ENCODE measurements around the gene HLA-DMA.

The HLA-DMA gene

DNA sequence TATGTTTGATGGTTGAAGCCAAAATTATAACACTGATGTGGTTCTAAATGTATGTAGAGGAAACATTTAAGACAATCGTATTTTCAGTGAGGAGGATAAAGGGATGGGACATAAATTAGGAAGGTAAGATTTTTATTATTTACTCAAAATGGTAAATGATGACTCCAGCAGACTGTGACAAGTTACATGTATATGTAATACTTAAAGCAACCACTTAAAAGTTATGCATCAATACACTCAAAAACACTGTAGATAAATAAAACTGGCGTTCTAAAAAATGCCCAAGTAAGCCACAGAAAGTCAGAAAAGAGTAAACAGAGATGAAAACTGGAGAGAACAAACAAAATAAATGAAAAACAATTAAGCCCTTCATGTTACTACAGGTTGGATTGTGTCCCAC lies 30.8 kb downstream of the HLA-DMA start:
- no peak for DNase-seq

DNA sequence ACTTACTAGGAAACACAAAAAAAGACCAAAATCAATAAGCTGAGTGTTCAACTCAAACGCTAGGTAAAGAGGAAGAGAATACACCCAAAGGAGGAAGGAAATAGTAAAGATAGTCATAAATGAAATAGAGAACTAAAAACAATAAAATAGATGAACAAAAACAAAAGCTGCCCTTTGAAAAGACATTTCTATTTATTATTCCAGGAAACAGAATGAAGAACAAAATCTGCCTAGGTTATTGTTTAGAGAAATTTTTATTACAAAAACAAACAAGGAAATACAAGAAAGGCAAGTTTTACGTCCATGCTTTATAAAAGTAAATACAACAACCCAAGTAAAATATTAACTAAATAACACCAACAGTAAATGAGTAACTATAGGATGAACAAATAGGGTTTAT lies 32.2 kb downstream of the HLA-DMA start:
- DNase-seq: no peak

DNA sequence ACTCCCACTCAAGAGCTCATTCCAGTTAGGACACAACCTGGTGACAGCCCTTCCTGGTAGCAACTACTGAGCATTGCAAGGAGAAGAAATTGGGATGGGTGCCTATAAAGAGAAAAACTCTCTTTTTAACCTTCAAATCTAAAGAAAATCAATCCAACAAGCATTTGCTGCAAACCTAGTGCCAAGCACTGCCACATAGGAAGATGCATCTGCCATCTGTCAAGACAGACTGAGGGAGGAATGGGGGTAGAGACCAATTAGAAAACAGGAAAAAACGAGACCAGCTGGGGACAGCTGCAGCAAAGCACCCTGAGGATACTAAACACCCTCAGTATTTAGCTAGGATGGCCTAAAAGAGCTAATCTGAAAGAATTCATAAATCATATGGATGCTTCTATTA lies 39.9 kb downstream of the HLA-DMA start:
- no peak for DNase-seq

DNA sequence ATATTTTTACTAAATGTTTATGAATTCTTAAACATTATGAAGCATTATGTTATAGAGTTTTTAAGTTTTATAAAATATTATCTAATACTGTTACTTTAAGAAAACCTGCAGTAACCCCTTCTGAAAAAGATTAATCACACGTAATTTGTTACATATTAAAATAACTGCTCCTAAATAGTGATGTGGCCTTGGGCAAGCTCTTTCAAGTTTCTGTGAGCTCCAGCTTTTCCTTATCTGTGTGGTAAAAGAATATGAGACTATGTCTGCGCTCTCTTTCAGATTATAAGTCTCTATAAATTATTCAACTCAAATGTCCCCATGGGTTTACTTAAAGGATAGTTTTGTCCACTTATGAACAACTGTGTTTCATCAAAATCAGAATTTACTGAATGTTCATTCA lies 44.0 kb downstream of the HLA-DMA start:
- DNase-seq: no peak

DNA sequence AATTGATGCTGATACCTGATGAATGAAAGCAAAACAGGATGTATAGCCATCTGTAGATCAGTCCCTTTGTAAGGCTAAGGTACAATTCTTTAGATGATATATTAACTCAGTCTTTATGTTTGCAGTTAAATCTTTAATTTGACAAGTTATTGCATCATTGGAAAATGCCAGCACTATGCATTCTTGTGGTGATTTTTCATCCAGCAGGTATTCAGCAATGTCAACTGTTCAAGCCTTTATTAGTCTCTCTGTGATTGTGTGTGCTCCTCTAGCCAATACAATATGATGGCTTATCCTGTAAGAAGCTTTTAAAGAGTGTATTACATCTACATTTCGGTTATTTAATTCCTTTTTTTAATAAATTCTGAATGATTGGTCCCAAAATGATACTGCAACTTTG lies 46.4 kb downstream of the HLA-DMA start:
- DNase-seq: no peak

DNA sequence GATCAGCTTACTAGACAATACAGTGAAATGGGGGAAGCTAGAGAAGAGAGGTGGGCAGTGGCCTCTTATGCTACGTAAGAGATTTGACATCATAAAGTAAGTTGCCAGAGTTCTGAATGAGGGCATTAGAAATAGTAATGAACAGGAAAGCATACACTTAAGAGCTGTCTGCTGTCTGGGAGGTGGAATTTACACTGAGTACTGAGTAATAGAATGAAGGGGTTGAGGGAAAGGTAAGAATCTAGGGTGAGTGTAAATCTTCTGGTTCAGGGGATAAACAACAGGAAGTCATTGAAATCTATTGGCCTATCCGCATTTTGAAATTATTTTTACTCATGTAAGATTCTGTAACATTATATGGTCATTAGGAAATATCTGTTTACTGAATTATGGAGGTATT lies 47.8 kb downstream of the HLA-DMA start:
- no peak for DNase-seq

DNA sequence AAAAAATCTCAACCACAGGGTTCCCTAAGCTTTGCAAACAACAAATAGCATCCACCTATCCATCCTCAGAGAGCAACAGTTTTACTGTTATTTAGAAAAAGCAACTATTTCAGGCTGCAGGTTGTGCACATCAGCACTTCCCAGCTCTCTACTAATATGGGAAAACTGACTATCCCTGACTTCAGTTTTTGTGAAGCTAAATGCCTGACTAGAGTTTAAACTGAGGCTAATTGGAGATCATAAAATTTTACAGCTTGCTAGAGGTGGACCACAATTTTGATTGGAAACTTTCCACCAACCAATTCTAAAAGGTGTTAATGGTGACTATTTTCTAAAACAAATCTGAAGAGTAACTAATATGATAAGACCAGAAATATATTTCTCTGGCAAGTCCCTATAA lies 48.9 kb downstream of the HLA-DMA start:
- no peak for DNase-seq

All from activated gamma-delta T cell treated with Interleukin-2 at 50 U/mL for 16 hours (primary cell).